Liver (tissue), 9 donors: ENCODE measurements around the gene PTTG1IP. TPM values are rescaled to one million over a fixed set of nuclear protein-coding genes. Genes with fewer than 3 reads are reported as not detected.

ENCODE experiments used
- DNase-seq: peaks from one replicate; pipeline ENCODE4 v3.0.0-alpha.2; 2017; ENCODE audit warnings: low spot score
- H3K27ac ChIP-seq, 2 donors: one replicate each; pipeline ENCODE4 v1.7.0; 2013; ENCODE audit warnings: inconsistent platforms in 2 of 2, low read length in 2 of 2, control low read depth in 1 of 2, low read depth in 1 of 2, mild to moderate bottlenecking in 1 of 2
- H3K27me3 ChIP-seq, 4 donors: one replicate each; pipeline versions ENCODE4 v1.6.1 to v1.7.0; 2013; ENCODE audit warnings: low read length in 3 of 4, inconsistent platforms in 1 of 4, mild to moderate bottlenecking in 1 of 4, moderate library complexity in 1 of 4; ENCODE audit not compliant: control insufficient read depth in 4 of 4, insufficient read depth in 4 of 4
- H3K36me3 ChIP-seq, 4 donors: one replicate each; pipeline versions ENCODE4 v1.6.1 to v1.7.0; 2013; ENCODE audit warnings: low read length in 3 of 4, mild to moderate bottlenecking in 3 of 4, low read depth in 1 of 4, moderate library complexity in 1 of 4; ENCODE audit not compliant: control insufficient read depth in 4 of 4, insufficient read depth in 3 of 4
- H3K4me1 ChIP-seq, 4 donors: one replicate each; pipeline versions ENCODE4 v1.6.1 to v1.7.0; 2013; ENCODE audit warnings: low read length in 3 of 4, mild to moderate bottlenecking in 3 of 4, moderate library complexity in 1 of 4; ENCODE audit not compliant: control insufficient read depth in 4 of 4, insufficient read depth in 4 of 4
- H3K4me3 ChIP-seq, 3 donors: one replicate each; pipeline versions ENCODE4 v1.6.1 to v1.7.0; 2013; ENCODE audit warnings: low read length in 3 of 3, control low read depth in 1 of 3, low read depth in 1 of 3, mild to moderate bottlenecking in 1 of 3
- H3K9ac ChIP-seq, 2 donors: one replicate each; pipeline ENCODE4 v1.7.0; 2013; ENCODE audit warnings: low read length in 2 of 2, mild to moderate bottlenecking in 2 of 2, moderate library complexity in 2 of 2, control low read depth in 1 of 2, low read depth in 1 of 2
- H3K9me3 ChIP-seq, 4 donors: one replicate each; pipeline versions ENCODE4 v1.6.1 to v1.7.0; 2013; ENCODE audit warnings: low read length in 3 of 4; ENCODE audit not compliant: control insufficient read depth in 4 of 4
- ATF3 ChIP-seq: IDR thresholded peaks from 2 replicates; pipeline ENCODE4 v1.6.1; 2016; ENCODE audit warnings: antibody characterized with exemption
- EGR1 ChIP-seq, 2 donors: IDR thresholded peaks; 2 replicates each; pipeline ENCODE4 v1.6.1; 2016 to 2018; ENCODE audit warnings: antibody characterized with exemption in 2 of 2, low read depth in 2 of 2
- FOXA1 ChIP-seq: IDR thresholded peaks from 2 replicates; pipeline ENCODE4 v1.6.1; 2016; ENCODE audit warnings: antibody characterized with exemption
- FOXA2 ChIP-seq: IDR thresholded peaks from 2 replicates; pipeline ENCODE4 v1.6.1; 2016; ENCODE audit warnings: antibody characterized with exemption
- GABPA ChIP-seq, 2 donors: IDR thresholded peaks in 1 of 2; conservative IDR thresholded peaks in 1 of 2; 2 replicates each; pipeline ENCODE4 v1.6.1; 2016; ENCODE audit warnings: antibody characterized with exemption in 2 of 2, mild to moderate bottlenecking in 1 of 2, moderate library complexity in 1 of 2
- HNF4A ChIP-seq, 2 donors: conservative IDR thresholded peaks; 2 replicates each; pipeline ENCODE4 v1.6.1; 2016; ENCODE audit warnings: antibody characterized with exemption in 2 of 2, mild to moderate bottlenecking in 2 of 2
- HNF4G ChIP-seq: IDR thresholded peaks from 2 replicates; pipeline ENCODE4 v1.6.1; 2016; ENCODE audit warnings: antibody characterized with exemption
- JUND ChIP-seq, 2 donors: IDR thresholded peaks; 2 replicates each; pipeline ENCODE4 v1.6.1; 2016; ENCODE audit warnings: antibody characterized with exemption in 2 of 2
- MAX ChIP-seq: IDR thresholded peaks from 2 replicates; pipeline ENCODE4 v1.6.1; 2016; ENCODE audit warnings: antibody characterized with exemption
- REST ChIP-seq: IDR thresholded peaks from 2 replicates; pipeline ENCODE4 v1.6.1; 2016; ENCODE audit warnings: antibody characterized with exemption, mild to moderate bottlenecking
- RXRA ChIP-seq, 2 donors: IDR thresholded peaks; 2 replicates each; pipeline ENCODE4 v1.6.1; 2017 to 2018; ENCODE audit warnings: antibody characterized with exemption in 2 of 2, mild to moderate bottlenecking in 1 of 2
- SP1 ChIP-seq: IDR thresholded peaks from 2 replicates; pipeline ENCODE4 v1.6.1; 2018; ENCODE audit warnings: antibody characterized with exemption, mild to moderate bottlenecking
- YY1 ChIP-seq: IDR thresholded peaks from 2 replicates; pipeline ENCODE4 v1.6.1; 2016; ENCODE audit warnings: antibody characterized with exemption, mild to moderate bottlenecking
- ZBTB33 ChIP-seq: IDR thresholded peaks from 2 replicates; pipeline ENCODE4 v1.6.1; 2016; ENCODE audit warnings: antibody characterized with exemption
- WGBS: extraction: QIAGEN DNeasy Blood & Tissue Kit; methylation state at CpG from one replicate; pipeline ENCODE4 v1.1.7; 2013; 5-methylcytosine and 5-hydroxymethylcytosine counted together
- polyA plus RNA-seq, 2 donors: library from polyadenylated mRNA; stranded (reverse) in 1 of 2; unstranded in 1 of 2; fragments of 200-250 nt in 1 of 2; fragments of >200 nt in 1 of 2; fragmentation: Nextera tagmentation in 1 of 2; extraction: Ambion mirVana in 1 of 2; gene quantifications; one replicate each; pipeline versions ENCODE4 v1.2.1 to v1.2.3, GENCODE V29; 2013 to 2015
- total RNA-seq, 2 donors: library from RNA; depleted of rRNA; stranded (reverse); fragments of >200 nt; gene quantifications; one replicate each; pipeline ENCODE4 v1.2.3, GENCODE V29; 2014
- TF ChIP-seq, protein P1 (sequence below): fragments of 150-350 bp; IDR thresholded peaks from 2 replicates; pipeline ENCODE4 v1.5.1; 2017; ENCODE audit warnings: improper control_type of control experiment, low read depth, low read length; ENCODE audit not compliant: missing input control
- donor health status: healthy.
- donor health status: healthy.
- donor health status: healthy.
- donor health status: healthy.
- donor health status: healthy.

PTTG1IP gene
- total and polyA plus RNA-seq, 4 donors = 62.0 to 94.0 (median 79.8) TPM

DNA sequence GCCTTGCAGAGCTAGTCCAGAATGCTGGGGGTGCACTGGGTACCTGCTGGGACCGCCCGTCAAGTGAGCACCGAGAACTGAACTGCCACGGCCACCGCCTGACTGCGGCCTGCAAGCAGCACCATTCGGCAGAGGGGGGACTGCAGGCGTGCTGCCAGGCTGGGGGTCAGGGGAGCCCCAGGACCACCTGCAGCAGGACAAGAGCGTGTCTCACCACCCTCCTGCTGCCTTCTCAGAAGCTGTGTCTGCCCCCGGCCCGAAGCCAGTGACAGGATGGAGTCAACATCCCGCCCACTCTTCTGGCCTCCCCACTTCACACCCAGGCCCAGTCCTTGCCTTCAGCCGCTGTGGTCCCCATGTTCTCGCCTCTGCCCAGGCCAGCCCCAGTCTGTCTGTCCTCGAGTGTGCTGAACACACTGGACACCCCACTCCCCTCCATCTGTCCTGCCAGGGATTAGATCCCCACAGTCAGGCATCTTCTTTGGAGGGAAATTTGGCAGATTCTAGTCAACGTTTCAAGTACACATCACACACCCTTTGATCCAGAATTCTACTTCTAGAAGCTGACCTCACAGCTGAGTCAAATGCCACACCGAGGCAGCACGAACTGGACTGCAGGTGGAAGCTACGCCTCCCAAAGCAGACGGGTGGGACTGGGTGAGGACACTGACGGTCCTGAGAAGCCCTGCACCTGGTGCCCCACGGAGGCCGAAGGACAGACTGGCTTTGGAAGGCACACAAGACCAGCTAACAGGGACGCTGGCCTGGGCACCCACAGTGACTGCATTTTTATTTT lies 26.0 kb downstream of the PTTG1IP start:
- Histone ChIP-seq H3K27ac (no peak overlapping the region), H3K4me3 (no peak overlapping the region), H3K9ac (no peak overlapping the region), H3K9me3 (no peaks in the 10 kb centered on the region), H3K36me3 (peaks cover 5 to 28% (median 19%) of the 10 kb centered on the region in 4 donors), H3K27me3 (no peaks in the 10 kb centered on the region), H3K4me1 (peaks cover 2 to 19% (median 10%) of the 10 kb centered on the region in 4 donors)
- 85% methylated on average over 24 of the region's 24 CpGs for WGBS
- no peak for TF ChIP-seq HNF4G
- no peak for TF ChIP-seq FOXA2
- TF ChIP-seq GABPA (IDR thresholded peaks at IDR 0.05 in 1 of 2, conservative IDR thresholded peaks at IDR 0.05 in 1 of 2) = no peak
- TF ChIP-seq RXRA (IDR thresholded peaks at IDR 0.05) = no peak
- TF ChIP-seq EGR1 (IDR thresholded peaks at IDR 0.05; ENCODE audit: low read depth in 2 of 2) = no peak
- no peak for TF ChIP-seq REST
- no peak for TF ChIP-seq SP1
- TF ChIP-seq YY1 = no peak
- no peak for TF ChIP-seq ZBTB33
- no peak for TF ChIP-seq HNF4A (conservative IDR thresholded peaks at IDR 0.05)
- TF ChIP-seq, protein P1, sequence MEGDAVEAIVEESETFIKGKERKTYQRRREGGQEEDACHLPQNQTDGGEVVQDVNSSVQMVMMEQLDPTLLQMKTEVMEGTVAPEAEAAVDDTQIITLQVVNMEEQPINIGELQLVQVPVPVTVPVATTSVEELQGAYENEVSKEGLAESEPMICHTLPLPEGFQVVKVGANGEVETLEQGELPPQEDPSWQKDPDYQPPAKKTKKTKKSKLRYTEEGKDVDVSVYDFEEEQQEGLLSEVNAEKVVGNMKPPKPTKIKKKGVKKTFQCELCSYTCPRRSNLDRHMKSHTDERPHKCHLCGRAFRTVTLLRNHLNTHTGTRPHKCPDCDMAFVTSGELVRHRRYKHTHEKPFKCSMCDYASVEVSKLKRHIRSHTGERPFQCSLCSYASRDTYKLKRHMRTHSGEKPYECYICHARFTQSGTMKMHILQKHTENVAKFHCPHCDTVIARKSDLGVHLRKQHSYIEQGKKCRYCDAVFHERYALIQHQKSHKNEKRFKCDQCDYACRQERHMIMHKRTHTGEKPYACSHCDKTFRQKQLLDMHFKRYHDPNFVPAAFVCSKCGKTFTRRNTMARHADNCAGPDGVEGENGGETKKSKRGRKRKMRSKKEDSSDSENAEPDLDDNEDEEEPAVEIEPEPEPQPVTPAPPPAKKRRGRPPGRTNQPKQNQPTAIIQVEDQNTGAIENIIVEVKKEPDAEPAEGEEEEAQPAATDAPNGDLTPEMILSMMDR = no peak
- no peak for TF ChIP-seq JUND (IDR thresholded peaks at IDR 0.05)
- TF ChIP-seq ATF3 = no peak
- no peak for TF ChIP-seq MAX
- TF ChIP-seq FOXA1 = no peak
- no peak for DNase-seq
